Gastrocnemius medialis (tissue), 4 donors: Measurements from ENCODE around the gene ANKRD22. TPM values are rescaled to one million over a fixed set of nuclear protein-coding genes. Genes with fewer than 3 reads are reported as not detected.
A peak's percentile ranks its signal among the peaks of the same experiment; 100 is the strongest.
"Not testable (repeated sequence)": the region's sequence is repeated elsewhere in the genome, so short reads cannot be mapped to it uniquely, and the experiment has no call there.

ENCODE experiments used
- ATAC-seq, 2 donors: fragments of 150-250 bp; one replicate each; pipeline ENCODE4 v1.9.1; 2016
- DNase-seq, 2 donors: peaks; one replicate each; pipeline ENCODE4 v3.0.0-alpha.2; 2019
- H3K27ac ChIP-seq, 4 donors: fragments of 200-600 bp; sonication (generic); 1 replicate in 1 of 4; 2 replicates in 3 of 4; pipeline ENCODE4 v1.5.1; 2016 to 2018; ENCODE audit warnings: mild to moderate bottlenecking in 2 of 4, moderate library complexity in 1 of 4
- H3K27me3 ChIP-seq, 3 donors: fragments of 200-600 bp; sonication (generic) in 2 of 3; 1 replicate in 1 of 3; 2 replicates in 2 of 3; pipeline versions ENCODE4 v1.5.1 to v1.6.0; 2016 to 2019; ENCODE audit warnings: mild to moderate bottlenecking in 1 of 3, moderate library complexity in 1 of 3
- H3K36me3 ChIP-seq, 2 donors: fragments of 200-600 bp; sonication (generic) in 1 of 2; one replicate each; pipeline ENCODE4 v1.5.1; 2017 to 2018
- H3K4me1 ChIP-seq, 2 donors: fragments of 200-600 bp; sonication (generic) in 1 of 2; one replicate each; pipeline ENCODE4 v1.5.1; 2016 to 2017; ENCODE audit warnings: mild to moderate bottlenecking in 2 of 2
- H3K4me3 ChIP-seq, 4 donors: fragments of 200-600 bp; sonication (generic) in 3 of 4; 1 replicate in 1 of 4; 2 replicates in 3 of 4; pipeline ENCODE4 v1.5.1; 2016 to 2019; ENCODE audit warnings: mild to moderate bottlenecking in 2 of 4
- H3K9me3 ChIP-seq, 3 donors: fragments of 200-600 bp; sonication (generic) in 2 of 3; 1 replicate in 1 of 3; 2 replicates in 2 of 3; pipeline ENCODE4 v1.5.1; 2016 to 2019
- CTCF ChIP-seq, 5 experiments: fragments of 450-650 bp in 3 of 5; fragments of 200-600 bp in 2 of 5; sonication (generic) in 2 of 5; IDR thresholded peaks in 4 of 5; conservative IDR thresholded peaks in 1 of 5; 1 replicate in 4 of 5; 2 replicates in 1 of 5; pipeline ENCODE4 v1.5.1; 2016 to 2019; ENCODE audit warnings: antibody characterized with exemption in 5 of 5, mild to moderate bottlenecking in 3 of 5, moderate library complexity in 3 of 5
- POLR2A ChIP-seq, 2 donors: fragments of 450-650 bp; IDR thresholded peaks; one replicate each; pipeline ENCODE4 v1.6.1; 2017; ENCODE audit warnings: antibody characterized with exemption in 2 of 2, mild to moderate bottlenecking in 2 of 2, moderate library complexity in 2 of 2
- in situ Hi-C, 4 donors: fragments of 200-750 bp; cut with MboI; loops; one replicate each; pipeline versions ENCODE4 v1.15.0 to v1.8.0; 2017; ENCODE audit warnings: low sequenced_read_pairs in 4 of 4
- intact Hi-C: fragments of 100-400 bp; cut with DNase I; formaldehyde crosslinking; loops from one replicate; pipeline ENCODE4 v1.15.1; 2023; ENCODE audit warnings: low total_unique reads
- total RNA-seq, 4 donors: library from RNA; depleted of rRNA; stranded (reverse); fragments of >200 nt; gene quantifications; one replicate each; pipeline versions ENCODE4 v1.1.0 to v1.2.3, GENCODE V29; 2016

ANKRD22 gene
- total RNA-seq, 4 donors from 2014 or later = not detected

- DNase-seq (no peak), ATAC-seq (no peak)
- Histone ChIP-seq H3K4me1 (peaks cover 8 to 21% of the 10 kb centered on the region in 2 donors), H3K27me3 (peaks cover 0 to 10% (median 4%) of the 10 kb centered on the region in 3 donors), H3K36me3 (no peaks in the 10 kb centered on the region), H3K4me3 (no peak overlapping the region), H3K9me3 (no peaks in the 10 kb centered on the region), H3K27ac (peak overlapping the region in 3 of 4 donors; percentile 67 to 82 (median 79))
- in situ Hi-C loops = no loop called here
- TF ChIP-seq POLR2A (IDR thresholded peaks at IDR 0.05) = no peak
- TF ChIP-seq CTCF (IDR thresholded peaks at IDR 0.05 in 4 of 5, conservative IDR thresholded peaks at IDR 0.05 in 1 of 5) = no peak
- intact Hi-C loops = loop anchor here (5.0 kb wide), 1 partner anchor 109 kb away; the partner anchor contains the start of gene FAS
Measured at GRCh38 chr10:88883448-88883809, 31.8 kb upstream of the ANKRD22 start.

GRCh38 chr10:88882646-88883447, 31.2 kb upstream of the ANKRD22 start:
- H3K4me3 ChIP-seq, in situ Hi-C loops, H3K9me3 ChIP-seq, H3K36me3 ChIP-seq, H3K27me3 ChIP-seq, ATAC-seq, DNase-seq: not testable (repeated sequence)
- peak overlapping the region in 3 of 4 donors; percentile 67 to 82 (median 79) for H3K27ac ChIP-seq
- H3K4me1 ChIP-seq = peaks cover 8 to 21% of the 10 kb centered on the region in 2 donors
- intact Hi-C loops = loop anchor here (5.0 kb wide), 1 partner anchor 109 kb away; the partner anchor contains the start of gene FAS

DNA sequence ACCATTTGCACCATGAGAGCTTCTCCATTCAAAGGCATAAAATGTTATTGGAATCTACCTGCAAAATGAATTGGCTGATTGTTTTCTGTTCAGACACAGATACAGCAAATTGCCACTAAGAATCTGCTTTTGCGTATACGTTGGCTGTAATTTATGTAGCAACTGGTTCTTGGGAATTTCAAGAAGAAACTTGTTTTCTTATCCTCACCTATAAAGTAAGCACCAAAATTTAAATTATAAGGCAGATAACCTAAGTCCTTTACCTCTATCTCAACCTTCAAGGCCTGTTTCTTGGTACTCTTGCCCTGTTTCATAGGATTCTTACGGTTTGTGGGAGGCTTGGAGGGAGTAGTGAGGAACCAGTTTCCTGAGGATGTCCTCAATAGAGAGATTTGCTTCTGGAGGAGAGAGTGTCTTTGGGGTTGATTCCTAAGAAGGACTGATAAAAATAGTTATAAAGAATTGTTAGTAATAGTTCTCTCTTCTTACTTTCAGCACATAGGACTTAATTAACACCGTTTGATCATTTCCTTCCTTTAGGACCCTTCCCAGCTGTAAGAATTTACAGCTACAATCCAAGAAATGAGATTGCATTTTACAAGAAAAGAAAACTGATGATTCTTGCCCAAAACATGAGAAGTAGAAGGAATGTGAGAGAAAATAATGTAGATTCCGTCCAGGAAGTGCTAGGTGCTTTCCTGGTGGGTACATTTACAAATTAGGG, 30.4 kb upstream of the ANKRD22 start:
- Histone ChIP-seq H3K4me3 (peak overlapping the region in 2 of 4 donors; percentile 70 to 85), H3K27ac (peak overlapping the region; percentile 67 to 83 (median 80))
- intact Hi-C loops = loop anchor here (2.0 to 5.0 kb wide), 2 partner anchors 51 to 110 kb away; partner anchors contain the start of gene FAS

DNA sequence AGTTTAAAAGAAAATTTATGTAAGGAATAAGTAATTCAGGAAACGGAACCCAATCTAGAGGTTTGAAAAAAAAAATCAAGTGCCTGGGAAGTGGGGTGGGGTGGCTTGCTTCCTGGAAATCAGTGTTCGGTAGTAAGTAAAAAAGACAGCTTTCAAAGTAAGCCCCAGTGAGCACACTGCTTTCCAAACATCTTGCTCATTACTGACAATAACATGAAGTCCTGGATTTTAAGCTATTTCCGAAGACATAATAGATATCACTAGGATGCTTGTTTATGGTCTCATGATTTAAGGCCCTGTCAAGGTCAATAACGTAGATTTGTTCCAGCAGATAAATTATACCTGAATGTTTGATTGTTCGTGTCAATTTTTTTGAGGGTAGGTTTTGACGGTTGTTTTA, 29.7 kb upstream of the ANKRD22 start:
- Histone ChIP-seq H3K4me3 (peak overlapping the region; percentile 66 to 85 (median 74)), H3K27me3 (peaks cover 0 to 10% (median 6%) of the 10 kb centered on the region in 3 donors), H3K9me3 (no peaks in the 10 kb centered on the region), H3K27ac (peak overlapping the region; percentile 67 to 83 (median 80)), H3K4me1 (peaks cover 8 to 21% of the 10 kb centered on the region in 2 donors), H3K36me3 (no peaks in the 10 kb centered on the region)
- no peak for DNase-seq
- TF ChIP-seq POLR2A (IDR thresholded peaks at IDR 0.05) (no peak), CTCF (IDR thresholded peaks at IDR 0.05 in 4 of 5, conservative IDR thresholded peaks at IDR 0.05 in 1 of 5) (no peak)
- in situ Hi-C loops = no loop called here
- intact Hi-C loops = loop anchor here (2.0 to 5.0 kb wide), 2 partner anchors 51 to 111 kb away; partner anchors contain the start of gene FAS
- ATAC-seq = no peak

More for the DNA sequence above, 30.4 kb upstream of the ANKRD22 start:
- no peak for DNase-seq
- peaks cover 8 to 21% of the 10 kb centered on the region in 2 donors for H3K4me1 ChIP-seq
- no peak for ATAC-seq
- no peaks in the 10 kb centered on the region for H3K9me3 ChIP-seq
- H3K27me3 ChIP-seq = peaks cover 0 to 10% (median 6%) of the 10 kb centered on the region in 3 donors
- no peak for TF ChIP-seq CTCF (IDR thresholded peaks at IDR 0.05 in 4 of 5, conservative IDR thresholded peaks at IDR 0.05 in 1 of 5)
- no peak for TF ChIP-seq POLR2A (IDR thresholded peaks at IDR 0.05)
- H3K36me3 ChIP-seq = no peaks in the 10 kb centered on the region
- in situ Hi-C loops = no loop called here
